PC-3 (cell line): ENCODE measurements around the gene VGLL3.

Experiments
- CTCF ChIP-seq: fragments of 300-600 bp; sonication (generic); conservative IDR thresholded peaks from 2 replicates; pipeline ENCODE4 v1.5.1; 2017; ENCODE audit warnings: antibody characterized with exemption, low read depth, mild to moderate bottlenecking, low read length
- EZH2 ChIP-seq: fragments of 300-600 bp; sonication (generic); IDR thresholded peaks from one replicate; pipeline ENCODE4 v1.6.1; 2017; ENCODE audit warnings: antibody characterized with exemption, mild to moderate bottlenecking, low read length; ENCODE audit not compliant: unreplicated experiment
- EZH2phosphoT487 ChIP-seq: fragments of 300-600 bp; sonication (generic); IDR thresholded peaks from 2 replicates; pipeline ENCODE4 v1.6.1; 2018; ENCODE audit warnings: mild to moderate bottlenecking, antibody characterized with exemption, low read length, borderline replicate concordance

GRCh38 chr3:86923071-86923491 is 67.9 kb downstream of the VGLL3 start:
- TF ChIP-seq CTCF (no peak), EZH2phosphoT487 (no peak), EZH2 (no peak)
